H9 (cell line): ENCODE data around the gene NOL9. TPM values are rescaled to one million over a fixed set of nuclear protein-coding genes. Genes with fewer than 3 reads are reported as not detected.

Experiments
- DNase-seq: peaks from one replicate; pipeline ENCODE4 v3.0.0-alpha.2; 2017
- H2AFZ ChIP-seq: one replicate; pipeline ENCODE4 v1.6.1; 2013; ENCODE audit warnings: mild to moderate bottlenecking, low read length, control low read depth, moderate library complexity
- H2AK5ac ChIP-seq: 2 replicates; pipeline ENCODE4 v1.6.1; 2013; ENCODE audit warnings: low read length, control low read depth, mixed read lengths; ENCODE audit not compliant: insufficient read length
- H2BK120ac ChIP-seq: one replicate; pipeline ENCODE4 v1.6.1; 2013; ENCODE audit warnings: low read depth, mild to moderate bottlenecking, low read length, control low read depth, inconsistent platforms; ENCODE audit not compliant: poor library complexity, severe bottlenecking
- H2BK12ac ChIP-seq: 2 replicates; pipeline ENCODE4 v1.6.1; 2013; ENCODE audit warnings: low read length, control low read depth, mixed read lengths, low read depth; ENCODE audit not compliant: insufficient read length
- H2BK15ac ChIP-seq: 2 replicates; pipeline ENCODE4 v1.6.1; 2013; ENCODE audit warnings: low read depth, low read length, control low read depth
- H2BK20ac ChIP-seq: one replicate; pipeline ENCODE4 v1.6.1; 2013; ENCODE audit warnings: low read depth, mild to moderate bottlenecking, low read length, control low read depth, inconsistent platforms; ENCODE audit not compliant: poor library complexity, severe bottlenecking
- H2BK5ac ChIP-seq: 2 replicates; pipeline ENCODE4 v1.6.1; 2013; ENCODE audit warnings: low read length, control low read depth, mixed read lengths; ENCODE audit not compliant: insufficient read length
- H3K14ac ChIP-seq: 2 replicates; pipeline ENCODE4 v1.6.1; 2013; ENCODE audit warnings: low read length, control low read depth; ENCODE audit not compliant: insufficient read depth
- H3K18ac ChIP-seq: 2 replicates; pipeline ENCODE4 v1.6.1; 2013; ENCODE audit warnings: low read depth, mild to moderate bottlenecking, mixed read lengths, low read length, control low read depth; ENCODE audit not compliant: insufficient read length
- H3K23ac ChIP-seq: 2 replicates; pipeline ENCODE4 v1.6.1; 2013; ENCODE audit warnings: low read length, control low read depth, mixed read lengths, low read depth; ENCODE audit not compliant: insufficient read length
- H3K23me2 ChIP-seq: 2 replicates; pipeline ENCODE4 v1.6.1; 2013; ENCODE audit warnings: low read depth, mild to moderate bottlenecking, mixed read lengths, low read length, control low read depth; ENCODE audit not compliant: insufficient read length, poor library complexity, severe bottlenecking
- H3K27ac ChIP-seq: 2 replicates; pipeline ENCODE4 v1.5.1; 2013; ENCODE audit warnings: low read length, control low read depth, mixed read lengths, low read depth; ENCODE audit not compliant: insufficient read length
- H3K27me3 ChIP-seq: 2 replicates; pipeline ENCODE4 v1.6.1; 2013; ENCODE audit warnings: low read length, control low read depth, inconsistent platforms; ENCODE audit not compliant: insufficient read depth
- H3K4ac ChIP-seq: 2 replicates; pipeline ENCODE4 v1.6.1; 2013; ENCODE audit warnings: low read depth, mild to moderate bottlenecking, control low read depth, inconsistent platforms, low read length, moderate library complexity
- H3K4me1 ChIP-seq: 2 replicates; pipeline ENCODE4 v1.6.1; 2013; ENCODE audit warnings: low read length, control low read depth, inconsistent platforms; ENCODE audit not compliant: insufficient read depth
- H3K4me2 ChIP-seq: 2 replicates; pipeline ENCODE4 v1.6.1; 2013; ENCODE audit warnings: low read length, control low read depth, mixed read lengths; ENCODE audit not compliant: insufficient read length, insufficient read depth
- H3K56ac ChIP-seq: 2 replicates; pipeline ENCODE4 v1.6.1; 2013; ENCODE audit warnings: low read depth, mild to moderate bottlenecking, mixed read lengths, low read length, control low read depth; ENCODE audit not compliant: insufficient read length
- H3K79me1 ChIP-seq: 2 replicates; pipeline ENCODE4 v1.6.1; 2013; ENCODE audit warnings: low read depth, mild to moderate bottlenecking, moderate library complexity, low read length, control low read depth, inconsistent platforms; ENCODE audit not compliant: insufficient read depth, poor library complexity, severe bottlenecking
- H3K79me2 ChIP-seq: 2 replicates; pipeline ENCODE4 v1.6.1; 2013; ENCODE audit warnings: low read length, control low read depth, inconsistent platforms; ENCODE audit not compliant: insufficient read depth
- H3K9ac ChIP-seq: 2 replicates; pipeline ENCODE4 v1.6.1; 2013; ENCODE audit warnings: low read length, control low read depth, mixed read lengths; ENCODE audit not compliant: insufficient read length; ENCODE audit errors: extremely low read depth
- H3K9me3 ChIP-seq: one replicate; pipeline ENCODE4 v1.6.1; 2013; ENCODE audit warnings: low read depth, low read length, inconsistent platforms; ENCODE audit not compliant: control insufficient read depth
- H3T11ph ChIP-seq: one replicate; pipeline ENCODE4 v1.6.1; 2013; ENCODE audit warnings: mild to moderate bottlenecking, low read length, control low read depth, inconsistent platforms
- H4K20me1 ChIP-seq: one replicate; pipeline ENCODE4 v1.6.1; 2013; ENCODE audit not compliant: control insufficient read depth, insufficient read length, insufficient read depth
- H4K5ac ChIP-seq: 2 replicates; pipeline ENCODE4 v1.6.1; 2013; ENCODE audit warnings: low read depth, mild to moderate bottlenecking, mixed read lengths, low read length, control low read depth; ENCODE audit not compliant: insufficient read length
- H4K8ac ChIP-seq: replicated peaks from 2 replicates; pipeline ENCODE4 v1.6.1; 2013; ENCODE audit warnings: low read length, control low read depth, mixed read lengths, low read depth; ENCODE audit not compliant: insufficient read length
- H4K91ac ChIP-seq: 2 replicates; pipeline ENCODE4 v1.6.1; 2013; ENCODE audit warnings: low read depth, mild to moderate bottlenecking, moderate library complexity, mixed read lengths, low read length, control low read depth; ENCODE audit not compliant: insufficient read length
- H3K27ac Mint-ChIP-seq, 3 experiments: 2 replicates in 2 of 3; 3 replicates in 1 of 3; pipeline ENCODE4 v1.8.0; 2020 to 2021; ENCODE audit warnings: mixed read lengths in 3 of 3, mild to moderate bottlenecking in 1 of 3, moderate library complexity in 1 of 3
- H3K27me3 Mint-ChIP-seq: 2 replicates; pipeline ENCODE4 v1.8.0; 2021; ENCODE audit warnings: low read depth, mild to moderate bottlenecking, moderate library complexity, mixed read lengths
- H3K36me3 Mint-ChIP-seq, 3 experiments: 2 replicates in 2 of 3; 3 replicates in 1 of 3; pipeline ENCODE4 v1.8.0; 2020 to 2021; ENCODE audit warnings: low read depth in 3 of 3, mixed read lengths in 3 of 3; ENCODE audit not compliant: insufficient read depth in 1 of 3
- H3K4me1 Mint-ChIP-seq, 2 experiments: 2 replicates each; pipeline ENCODE4 v1.8.0; 2020; ENCODE audit warnings: mixed read lengths in 2 of 2
- H3K4me3 Mint-ChIP-seq, 2 experiments: 2 replicates in 1 of 2; 3 replicates in 1 of 2; pipeline ENCODE4 v1.8.0; 2020 to 2021; ENCODE audit warnings: mild to moderate bottlenecking in 2 of 2, mixed read lengths in 2 of 2, moderate library complexity in 1 of 2
- H3K9me3 Mint-ChIP-seq, 2 experiments: 2 replicates in 1 of 2; 3 replicates in 1 of 2; pipeline ENCODE4 v1.8.0; 2020; ENCODE audit warnings: mild to moderate bottlenecking in 2 of 2, mixed read lengths in 2 of 2, moderate library complexity in 1 of 2
- CTCF ChIP-seq: fragments of 200-600 bp; sonication (generic); conservative IDR thresholded peaks from 3 replicates; pipeline ENCODE4 v1.8.0; 2021; ENCODE audit warnings: antibody characterized with exemption, mild to moderate bottlenecking
- WGBS: extraction: QIAGEN DNeasy Blood & Tissue Kit; methylation state at CpG from one replicate; pipeline ENCODE4 v1.1.7; 2013; ENCODE audit warnings: missing lambda C conversion rate, low lambda C conversion rate, mixed read lengths; ENCODE audit not compliant: insufficient read length; ENCODE audit errors: extremely low coverage; 5-methylcytosine and 5-hydroxymethylcytosine counted together
- total RNA-seq: library from RNA; stranded (reverse); gene quantifications from 2 replicates; pipeline ENCODE4 v1.2.1, GENCODE V29; 2021

Gene NOL9
- total RNA-seq, 1 experiment from 2014 or later, result 50.4 TPM

- Mint-ChIP-seq H3K9me3 (no peaks in the 10 kb centered on the region; a peak in 1 of 5 replicates), H3K4me1 (peaks cover 18 to 24% of the 10 kb centered on the region in 2 experiments), H3K27ac (no peak overlapping the region), H3K4me3 (peak overlapping the region; percentile 70 to 78), H3K36me3 (peaks cover 0 to 3% (median 3%) of the 10 kb centered on the region in 3 experiments; a peak in 3 of 7 replicates), H3K27me3 (peaks cover 5% of the 10 kb centered on the region)
- Histone ChIP-seq H3T11ph (no peak overlapping the region), H2BK20ac (no peak overlapping the region), H3K18ac (no peak overlapping the region), H3K14ac (no peak overlapping the region), H3K79me1 (no peaks in the 10 kb centered on the region), H3K4me2 (peak overlapping the region; percentile 63), H3K9me3 (no peaks in the 10 kb centered on the region), H4K20me1 (no peaks in the 10 kb centered on the region), H2AK5ac (no peak overlapping the region), H3K27ac (no peak overlapping the region), H3K4ac (no peak overlapping the region), H4K8ac (no peak overlapping the region), H3K23ac (no peak overlapping the region), H4K5ac (no peak overlapping the region), H3K79me2 (0 out of 2 replicates have a peak, but pooled peaks cover 1% of the 10 kb centered on the region), H2BK5ac (no peak overlapping the region), H3K23me2 (peaks cover 17% of the 10 kb centered on the region), H3K27me3 (no peaks in the 10 kb centered on the region), H3K56ac (no peak overlapping the region), H2BK120ac (no peak overlapping the region), H2BK15ac (no peak overlapping the region), H2AFZ (no peak overlapping the region), H2BK12ac (no peak overlapping the region), H3K4me1 (no peaks in the 10 kb centered on the region; the same call in 1 of the 2 replicates), H4K91ac (no peak overlapping the region), H3K9ac (no peak overlapping the region)
- WGBS, result no CpG with 5 or more reads among the region's 15 CpGs
- peak; percentile 98 for TF ChIP-seq CTCF
- peak; percentile 95 for DNase-seq
These were observed 67.8 kb downstream of the NOL9 start for GRCh38 chr1:6486433-6487011.
